Stimulated activated CD8-positive, alpha-beta memory T cell treated with anti-CD3 and anti-CD28 coated beads, Interleukin-4, amount 100 ng/mL, for 1 hour (primary cell): Measurements from ENCODE around the gene DLEC1.
"Not testable (repeated sequence)": the region's sequence is repeated elsewhere in the genome, so short reads cannot be mapped to it uniquely, and the experiment has no call there.

Experiments
- DNase-seq, 2 donors: peaks; one replicate each; pipeline ENCODE4 v3.0.0-alpha.2; 2020; ENCODE audit warnings: low read depth in 2 of 2, low spot score in 1 of 2

DLEC1 gene

GRCh38 chr3:38119821-38120692 lies 81.0 kb downstream of the DLEC1 start:
- DNase-seq, result no peak

GRCh38 chr3:38120693-38121450 lies 81.9 kb downstream of the DLEC1 start:
- DNase-seq, result no peak

DNA sequence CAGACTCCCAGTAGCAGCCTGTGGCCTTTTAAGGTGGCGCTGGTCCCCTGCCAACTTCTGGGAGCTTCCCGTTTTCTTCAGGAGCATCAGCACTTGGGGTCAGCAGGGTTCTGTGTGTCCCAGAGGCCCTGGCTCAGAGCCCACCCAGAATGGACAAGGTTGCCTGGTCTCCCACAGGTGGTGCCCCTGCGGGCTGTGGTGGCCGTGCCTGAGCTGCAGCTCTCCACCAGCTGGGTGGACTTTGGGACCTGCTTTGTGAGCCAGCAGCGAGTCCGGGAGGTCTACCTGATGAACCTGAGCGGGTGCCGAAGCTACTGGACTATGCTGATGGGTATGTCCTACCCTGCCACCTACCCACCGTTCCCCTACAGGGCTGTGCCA lies 82.4 kb downstream of the DLEC1 start:
- no peak for DNase-seq

DNA sequence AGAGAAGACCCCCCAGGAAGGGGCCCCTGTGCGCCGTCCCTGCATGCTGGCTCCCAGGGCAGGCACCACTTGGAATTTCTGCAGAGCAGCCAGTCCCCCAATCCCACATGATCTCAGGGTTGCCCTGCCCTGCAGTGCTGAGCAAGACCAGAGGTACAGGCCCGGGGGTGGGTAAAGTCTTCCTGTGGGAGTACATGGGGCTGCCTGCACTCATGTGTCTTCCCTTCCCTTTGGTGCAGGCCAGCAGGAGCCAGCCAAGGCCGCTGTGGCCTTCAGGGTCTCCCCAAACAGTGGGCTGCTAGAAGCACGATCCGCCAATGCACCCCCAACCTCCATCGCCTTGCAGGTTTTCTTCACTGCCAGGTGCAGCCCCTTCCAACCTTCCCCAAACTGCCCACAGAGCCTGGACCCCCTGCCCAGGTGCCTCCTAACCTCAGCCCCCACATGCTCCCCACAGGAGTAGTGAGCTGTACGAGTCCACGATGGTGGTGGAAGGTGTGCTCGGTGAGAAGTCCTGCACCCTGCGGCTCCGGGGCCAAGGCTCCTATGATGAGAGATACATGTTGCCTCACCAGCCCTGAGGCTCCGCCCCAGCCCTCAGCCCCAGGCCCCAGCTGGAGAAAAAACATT lies 82.9 kb downstream of the DLEC1 start:
- DNase-seq, result no peak

GRCh38 chr3:38122712-38123290 lies 83.8 kb downstream of the DLEC1 start:
- DNase-seq, result no peak

DNA sequence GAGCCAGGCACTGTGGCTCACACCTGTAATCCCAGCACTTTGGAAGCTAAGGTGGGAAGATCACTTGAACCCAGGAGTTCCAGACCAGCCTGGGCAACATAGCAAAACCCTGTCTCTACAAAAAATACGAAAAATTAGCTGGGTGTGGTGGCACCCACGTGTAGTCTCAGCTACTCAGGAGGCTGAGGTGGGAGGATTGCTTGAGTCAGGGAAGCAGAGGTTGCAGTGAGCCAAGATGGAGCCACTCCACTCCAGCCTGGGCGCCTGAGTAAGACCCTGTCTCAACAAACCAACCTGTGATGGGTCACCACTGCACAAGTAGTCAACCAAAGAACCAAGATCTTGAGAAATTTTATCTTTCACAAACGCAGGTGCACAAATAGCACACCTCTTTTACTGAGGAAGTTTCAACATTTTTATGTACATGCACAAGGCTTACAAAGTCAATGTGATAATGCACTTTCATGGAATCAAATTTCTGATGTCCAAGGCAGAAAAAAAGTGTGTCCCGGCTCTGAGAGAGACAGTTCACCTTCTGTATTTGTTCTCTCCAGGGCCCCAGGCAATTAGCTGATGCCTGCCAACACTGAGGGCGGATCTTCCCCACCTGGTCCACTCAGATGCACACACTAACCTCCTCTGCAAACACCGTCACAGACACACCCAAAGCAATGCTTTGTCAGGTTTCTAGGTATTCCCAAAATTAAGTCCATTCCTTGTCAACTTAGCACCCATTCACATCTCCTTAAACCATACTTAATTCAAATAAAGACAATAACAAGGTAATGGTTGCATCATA lies 85.5 kb downstream of the DLEC1 start:
- no peak for DNase-seq

GRCh38 chr3:38125305-38126120 lies 86.5 kb downstream of the DLEC1 start:
- no peak for DNase-seq

GRCh38 chr3:38126121-38126892 lies 87.3 kb downstream of the DLEC1 start:
- DNase-seq, result no peak

- no peak for DNase-seq
Measured at GRCh38 chr3:38127611-38128302, 88.7 kb downstream of the DLEC1 start.

GRCh38 chr3:38128303-38128655 lies 89.3 kb downstream of the DLEC1 start:
- DNase-seq, result no peak

DNA sequence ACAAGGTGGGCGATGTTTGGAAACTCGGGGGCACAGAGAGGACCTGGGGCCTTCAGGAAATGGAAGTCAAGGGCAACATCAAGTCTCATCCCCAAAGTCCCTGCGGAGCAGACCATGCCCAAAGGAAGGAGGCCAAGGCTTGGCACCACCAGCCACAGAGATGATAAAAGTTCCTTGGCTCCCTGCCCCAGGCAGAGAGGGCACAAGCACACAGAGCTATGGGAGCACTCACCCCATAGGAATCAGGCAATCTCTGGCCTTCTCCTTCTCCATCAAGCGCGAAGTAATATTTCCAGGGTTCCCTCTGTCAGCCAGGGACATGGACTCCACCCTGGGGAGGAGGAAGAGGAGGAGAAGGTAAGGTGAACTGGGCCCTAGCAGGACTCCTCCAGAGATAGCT lies 90.0 kb downstream of the DLEC1 start:
- no peak for DNase-seq

DNA sequence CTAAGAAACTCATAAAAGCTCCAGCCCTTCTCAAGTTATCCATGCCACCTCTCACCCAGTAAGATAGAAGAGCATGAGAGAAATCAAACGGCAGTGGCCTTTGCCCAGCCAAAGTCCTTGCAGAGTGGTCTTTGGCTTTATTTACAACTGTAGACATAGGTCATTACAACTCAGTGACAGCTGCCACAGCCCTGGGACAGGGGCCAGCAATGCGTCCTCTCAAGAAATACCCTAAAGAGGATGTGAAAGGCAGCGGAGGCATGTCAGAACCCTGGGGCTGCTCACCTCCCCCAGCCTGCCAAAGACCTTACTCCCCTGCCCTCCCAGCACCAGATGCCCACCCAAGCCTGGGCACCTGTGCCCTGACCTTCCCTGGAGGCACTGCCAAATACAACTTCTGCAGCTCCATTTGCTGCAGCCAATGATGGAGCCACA lies 91.6 kb downstream of the DLEC1 start:
- DNase-seq, result no peak

DNA sequence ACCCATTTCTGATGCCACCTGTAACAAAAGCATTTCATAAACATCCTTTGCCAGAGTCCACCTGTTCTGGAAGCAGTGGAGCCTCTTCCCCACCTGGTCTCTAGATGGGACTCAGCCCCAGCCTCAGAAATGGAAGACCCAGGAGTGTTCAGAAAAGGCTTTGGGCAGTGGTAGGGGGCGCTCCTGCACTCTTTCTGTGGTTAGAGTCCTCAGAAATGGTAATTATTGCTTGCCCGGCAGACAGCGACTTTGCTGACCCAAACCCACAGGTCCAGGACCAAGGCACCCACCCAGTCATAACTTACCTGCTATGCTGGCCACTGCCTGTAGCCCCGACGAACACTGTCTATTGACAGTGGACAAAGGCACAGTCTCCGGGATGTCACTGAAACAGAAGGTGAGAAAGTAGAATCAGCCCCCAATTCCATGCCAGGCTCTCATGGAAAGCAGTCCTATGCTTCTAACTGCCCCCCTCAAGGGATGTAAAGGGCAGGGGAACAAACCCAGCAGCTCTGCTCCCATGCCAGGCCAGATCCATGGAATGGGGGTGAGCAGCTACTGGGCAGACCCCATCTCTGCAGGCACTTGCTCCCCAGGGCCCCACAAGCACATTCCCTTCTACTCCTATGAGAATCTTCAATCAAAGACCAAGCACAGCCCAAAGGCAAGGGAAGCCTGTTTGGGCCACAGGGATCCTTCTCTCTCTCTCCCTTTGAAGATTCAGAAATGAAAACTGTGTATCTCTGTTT lies 92.8 kb downstream of the DLEC1 start:
- DNase-seq, result no peak

- no peak for DNase-seq
Measured at GRCh38 chr3:38133209-38133556, 94.2 kb downstream of the DLEC1 start.

GRCh38 chr3:38133557-38134405 lies 94.8 kb downstream of the DLEC1 start:
- no peak for DNase-seq

GRCh38 chr3:38134517-38135143 lies 95.6 kb downstream of the DLEC1 start:
- not testable (repeated sequence) for DNase-seq
